Stimulated activated naive CD8-positive, alpha-beta T cell treated with anti-CD3 and anti-CD28 coated beads, Interleukin-15, Interleukin-2, amounts not matched to agents 100 ng/mL and 50 ng/mL, for 24 hours (primary cell): ENCODE measurements around the gene IGFN1.

Experiments
- H3K27ac Mint-ChIP-seq: one replicate; pipeline ENCODE4 v1.8.0; 2021; ENCODE audit warnings: mild to moderate bottlenecking, mixed read lengths
- H3K27me3 Mint-ChIP-seq: one replicate; pipeline ENCODE4 v1.8.0; 2021; ENCODE audit warnings: mixed read lengths
- H3K36me3 Mint-ChIP-seq: one replicate; pipeline ENCODE4 v1.8.0; 2021; ENCODE audit warnings: low read depth, mixed read lengths
- H3K4me1 Mint-ChIP-seq: one replicate; pipeline ENCODE4 v1.8.0; 2021; ENCODE audit warnings: low read depth, mixed read lengths
- H3K4me3 Mint-ChIP-seq: one replicate; pipeline ENCODE4 v1.8.0; 2021; ENCODE audit warnings: mild to moderate bottlenecking, mixed read lengths
- H3K9me3 Mint-ChIP-seq: one replicate; pipeline ENCODE4 v1.8.0; 2021; ENCODE audit warnings: mixed read lengths

The IGFN1 gene

DNA sequence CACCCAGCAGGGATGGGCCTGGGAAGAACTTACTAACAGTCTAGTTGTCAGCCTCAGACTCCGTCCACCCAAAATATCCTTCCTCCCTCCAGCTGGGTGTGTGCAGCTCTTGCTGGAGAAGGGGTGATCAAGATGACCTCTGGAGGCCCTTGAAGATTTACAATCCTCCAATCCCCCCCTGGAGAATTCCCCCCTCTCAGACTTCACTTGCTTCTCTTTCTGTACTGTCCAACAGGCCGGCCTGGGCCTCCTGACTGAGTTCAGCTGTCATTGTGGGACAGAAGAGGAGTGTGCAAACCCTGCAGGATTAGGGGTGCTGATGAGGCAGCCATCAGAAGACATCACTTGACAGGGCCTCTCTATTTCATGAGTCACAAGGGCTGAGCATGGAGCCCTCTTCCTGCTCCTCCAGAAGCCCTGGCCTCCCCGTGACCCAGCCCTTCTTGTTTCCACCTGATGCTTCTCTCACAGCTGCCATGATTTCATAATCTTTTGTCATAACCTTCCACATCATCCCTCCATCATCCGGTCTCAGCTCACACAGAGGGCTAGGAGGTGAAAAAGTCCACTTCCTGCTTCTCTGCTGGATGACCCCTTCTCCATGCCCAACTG, 17.5 kb upstream of the IGFN1 start:
- peaks cover 12% of the 10 kb centered on the region for H3K27me3 Mint-ChIP-seq
- H3K36me3 Mint-ChIP-seq, result no peaks in the 10 kb centered on the region
- H3K4me3 Mint-ChIP-seq, result no peak overlapping the region
- peaks cover 17% of the 10 kb centered on the region for H3K4me1 Mint-ChIP-seq
- H3K27ac Mint-ChIP-seq, result no peak overlapping the region
- H3K9me3 Mint-ChIP-seq, result no peaks in the 10 kb centered on the region

DNA sequence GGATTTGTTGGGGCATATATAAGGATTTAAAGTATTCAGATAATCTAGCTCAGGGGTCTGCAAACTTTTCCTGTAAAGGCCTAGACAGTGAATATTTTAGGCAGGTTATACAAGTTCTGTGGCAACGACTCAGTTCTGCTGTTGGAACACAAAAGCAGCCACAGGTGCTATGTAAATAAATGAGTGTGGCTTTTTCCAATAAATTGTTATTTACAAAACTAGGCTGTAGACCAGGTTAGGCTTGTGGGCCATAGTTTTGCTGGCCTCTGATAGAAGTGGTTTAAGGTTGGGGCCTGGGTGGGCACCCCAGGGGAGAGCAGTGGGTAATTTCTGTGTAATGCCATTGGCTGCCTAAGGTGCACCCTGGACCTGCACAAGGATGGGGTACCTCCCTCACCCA, 16.9 kb upstream of the IGFN1 start:
- H3K27ac Mint-ChIP-seq, result no peak overlapping the region
- H3K27me3 Mint-ChIP-seq, result peaks cover 13% of the 10 kb centered on the region
- peaks cover 17% of the 10 kb centered on the region for H3K4me1 Mint-ChIP-seq
- H3K9me3 Mint-ChIP-seq, result no peaks in the 10 kb centered on the region
- no peaks in the 10 kb centered on the region for H3K36me3 Mint-ChIP-seq
- no peak overlapping the region for H3K4me3 Mint-ChIP-seq

- peaks cover 10% of the 10 kb centered on the region for H3K4me1 Mint-ChIP-seq
- peaks cover 33% of the 10 kb centered on the region for H3K27me3 Mint-ChIP-seq
- H3K27ac Mint-ChIP-seq, result no peak overlapping the region
- no peaks in the 10 kb centered on the region for H3K36me3 Mint-ChIP-seq
- H3K4me3 Mint-ChIP-seq, result no peak overlapping the region
- H3K9me3 Mint-ChIP-seq, result peaks cover 7% of the 10 kb centered on the region
Measured at GRCh38 chr1:201175820-201176500, 14.7 kb upstream of the IGFN1 start.

DNA sequence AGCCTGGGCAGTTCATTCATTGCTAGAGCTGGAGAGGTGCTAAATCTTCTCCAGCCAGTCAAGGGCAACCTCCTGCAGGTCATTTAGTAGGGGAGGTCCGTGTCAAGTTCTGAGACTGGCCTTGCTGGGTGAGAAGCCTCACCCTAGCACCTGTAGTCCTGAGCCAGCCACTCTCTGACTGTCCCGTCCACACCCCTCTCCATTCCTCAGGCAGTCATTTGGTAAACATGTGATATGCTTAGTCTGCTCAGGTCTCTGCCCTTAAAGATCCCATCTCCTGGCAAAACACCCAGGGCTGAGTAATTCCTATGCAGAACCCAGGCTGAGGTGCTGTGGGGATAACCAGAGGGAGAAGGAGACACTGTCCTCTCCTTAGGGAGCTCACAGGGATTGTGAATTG, 13.7 kb upstream of the IGFN1 start:
- Mint-ChIP-seq H3K36me3 (no peaks in the 10 kb centered on the region), H3K9me3 (peaks cover 7% of the 10 kb centered on the region), H3K27ac (no peak overlapping the region), H3K4me3 (no peak overlapping the region), H3K4me1 (peaks cover 2% of the 10 kb centered on the region), H3K27me3 (peaks cover 34% of the 10 kb centered on the region)

- Mint-ChIP-seq H3K27ac (no peak overlapping the region), H3K9me3 (peaks cover 7% of the 10 kb centered on the region), H3K4me3 (no peak overlapping the region), H3K36me3 (no peaks in the 10 kb centered on the region), H3K4me1 (no peaks in the 10 kb centered on the region), H3K27me3 (peaks cover 38% of the 10 kb centered on the region)
Measured at GRCh38 chr1:201178718-201179117, 11.9 kb upstream of the IGFN1 start.

DNA sequence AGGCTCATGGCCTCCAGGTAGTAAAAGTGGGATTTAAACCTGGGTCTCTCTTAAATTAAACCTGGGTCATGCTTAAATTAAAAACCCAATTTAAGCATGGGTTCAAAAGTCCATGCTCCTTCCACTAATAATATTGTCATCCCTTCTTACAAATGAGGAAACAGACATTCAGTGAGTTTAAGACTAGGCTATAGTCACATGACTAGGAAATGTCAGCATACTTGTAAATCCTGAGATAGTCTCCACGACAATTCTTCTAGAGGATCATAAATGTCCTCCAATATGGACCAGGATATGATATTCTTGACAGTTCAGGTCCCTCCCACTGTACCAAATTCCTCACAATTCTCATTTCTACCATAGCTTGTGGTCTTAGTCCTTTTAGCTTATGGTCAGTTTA, 10.5 kb upstream of the IGFN1 start:
- peaks cover 7% of the 10 kb centered on the region for H3K9me3 Mint-ChIP-seq
- H3K27ac Mint-ChIP-seq, result no peak overlapping the region
- H3K36me3 Mint-ChIP-seq, result no peaks in the 10 kb centered on the region
- H3K27me3 Mint-ChIP-seq, result peaks cover 46% of the 10 kb centered on the region
- no peak overlapping the region for H3K4me3 Mint-ChIP-seq
- H3K4me1 Mint-ChIP-seq, result no peaks in the 10 kb centered on the region

DNA sequence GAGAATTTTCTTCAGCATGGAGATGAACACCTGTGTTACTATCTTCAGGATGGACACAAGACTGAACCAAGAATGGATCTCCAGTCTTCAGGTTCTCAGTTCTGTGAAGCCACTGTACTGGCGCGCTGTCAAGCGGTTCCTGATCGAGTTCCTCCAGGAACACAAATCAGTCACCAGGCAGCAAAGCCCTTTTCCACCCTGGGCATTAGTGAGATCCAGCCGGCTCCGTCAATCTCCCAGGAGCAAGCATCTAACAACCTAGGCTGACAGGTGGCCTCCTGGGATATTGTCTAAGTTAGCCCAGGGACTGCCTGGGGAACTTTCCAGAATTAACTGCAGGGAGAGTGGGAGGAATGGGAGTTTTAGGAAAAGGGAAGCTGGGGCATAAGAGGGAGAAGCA, 9.7 kb upstream of the IGFN1 start:
- Mint-ChIP-seq H3K27me3 (peaks cover 46% of the 10 kb centered on the region), H3K36me3 (no peaks in the 10 kb centered on the region), H3K4me1 (no peaks in the 10 kb centered on the region), H3K9me3 (peaks cover 7% of the 10 kb centered on the region), H3K4me3 (no peak overlapping the region), H3K27ac (no peak overlapping the region)

DNA sequence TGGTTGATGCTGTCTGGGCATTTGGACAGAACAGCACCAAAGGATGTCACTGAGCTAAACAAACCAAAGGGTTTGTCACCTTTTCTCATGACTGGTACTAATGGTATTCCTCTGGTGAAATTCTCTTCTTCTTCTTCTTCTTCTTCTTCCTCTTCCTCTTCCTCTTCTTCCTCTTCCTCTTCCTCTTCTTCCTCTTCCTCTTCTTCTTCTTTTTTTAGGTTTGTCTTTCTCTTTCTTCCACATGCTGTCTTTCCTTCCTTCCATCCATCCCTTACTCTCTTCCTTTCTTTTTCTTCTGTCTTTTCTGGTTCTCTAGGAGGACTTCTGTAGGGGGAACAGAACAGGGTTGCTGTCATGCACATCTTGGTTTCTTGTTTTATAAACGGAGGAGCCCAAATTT, 9.3 kb upstream of the IGFN1 start:
- no peaks in the 10 kb centered on the region for H3K36me3 Mint-ChIP-seq
- H3K4me1 Mint-ChIP-seq, result no peaks in the 10 kb centered on the region
- no peak overlapping the region for H3K4me3 Mint-ChIP-seq
- peaks cover 46% of the 10 kb centered on the region for H3K27me3 Mint-ChIP-seq
- H3K27ac Mint-ChIP-seq, result no peak overlapping the region
- peaks cover 7% of the 10 kb centered on the region for H3K9me3 Mint-ChIP-seq

- Mint-ChIP-seq H3K4me1 (no peaks in the 10 kb centered on the region), H3K9me3 (peaks cover 7% of the 10 kb centered on the region), H3K4me3 (no peak overlapping the region), H3K36me3 (no peaks in the 10 kb centered on the region), H3K27ac (no peak overlapping the region), H3K27me3 (peaks cover 46% of the 10 kb centered on the region)
Measured at GRCh38 chr1:201181726-201182125, 8.9 kb upstream of the IGFN1 start.

DNA sequence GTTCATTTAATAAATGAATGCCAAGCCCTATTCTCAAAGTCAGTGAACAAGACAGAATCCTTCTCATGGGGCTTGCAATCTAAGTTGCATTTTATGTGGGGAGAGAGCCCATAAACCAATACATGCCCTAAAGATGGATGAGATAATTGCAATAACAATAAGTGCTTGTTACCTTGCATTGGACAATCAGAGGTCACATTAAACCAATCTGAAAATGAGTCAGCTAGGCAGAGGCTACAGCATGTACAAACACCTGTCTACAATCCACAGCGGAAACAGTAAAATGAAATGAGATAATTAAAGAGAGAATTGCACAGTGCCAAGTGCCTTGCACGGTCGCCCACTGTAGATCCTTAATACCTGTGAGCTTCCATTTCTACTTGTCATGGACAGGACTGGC, 7.4 kb upstream of the IGFN1 start:
- no peak overlapping the region for H3K4me3 Mint-ChIP-seq
- no peaks in the 10 kb centered on the region for H3K4me1 Mint-ChIP-seq
- no peak overlapping the region for H3K27ac Mint-ChIP-seq
- peaks cover 42% of the 10 kb centered on the region for H3K27me3 Mint-ChIP-seq
- peaks cover 7% of the 10 kb centered on the region for H3K9me3 Mint-ChIP-seq
- no peaks in the 10 kb centered on the region for H3K36me3 Mint-ChIP-seq

DNA sequence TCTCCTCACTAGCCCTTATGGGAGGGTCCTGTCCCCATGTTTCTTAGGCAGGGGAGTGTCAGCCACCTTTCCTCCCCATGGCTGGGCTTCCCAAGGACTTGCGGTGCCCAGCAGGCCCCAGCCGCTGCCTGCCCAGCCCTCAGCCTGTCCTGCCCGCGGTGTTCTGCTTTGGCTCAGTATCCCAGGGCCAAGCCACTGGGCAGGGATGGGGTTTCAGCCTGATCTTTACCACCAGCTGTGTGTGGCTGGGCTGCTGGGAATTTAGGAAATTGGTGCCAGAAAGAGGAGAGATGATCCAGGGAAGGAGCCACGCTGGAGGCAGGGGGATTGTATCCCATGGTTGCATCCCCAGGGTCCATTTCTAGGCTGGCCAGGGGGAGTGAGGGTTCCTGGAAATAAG, 6.9 kb upstream of the IGFN1 start:
- Mint-ChIP-seq H3K27ac (no peak overlapping the region), H3K36me3 (no peaks in the 10 kb centered on the region), H3K9me3 (peaks cover 7% of the 10 kb centered on the region), H3K27me3 (peaks cover 41% of the 10 kb centered on the region), H3K4me3 (no peak overlapping the region), H3K4me1 (no peaks in the 10 kb centered on the region)

- no peaks in the 10 kb centered on the region for H3K9me3 Mint-ChIP-seq
- no peaks in the 10 kb centered on the region for H3K36me3 Mint-ChIP-seq
- no peak overlapping the region for H3K27ac Mint-ChIP-seq
- no peak overlapping the region for H3K4me3 Mint-ChIP-seq
- no peaks in the 10 kb centered on the region for H3K4me1 Mint-ChIP-seq
- peaks cover 37% of the 10 kb centered on the region for H3K27me3 Mint-ChIP-seq
Measured at GRCh38 chr1:201184307-201185122, 6.1 kb upstream of the IGFN1 start.

DNA sequence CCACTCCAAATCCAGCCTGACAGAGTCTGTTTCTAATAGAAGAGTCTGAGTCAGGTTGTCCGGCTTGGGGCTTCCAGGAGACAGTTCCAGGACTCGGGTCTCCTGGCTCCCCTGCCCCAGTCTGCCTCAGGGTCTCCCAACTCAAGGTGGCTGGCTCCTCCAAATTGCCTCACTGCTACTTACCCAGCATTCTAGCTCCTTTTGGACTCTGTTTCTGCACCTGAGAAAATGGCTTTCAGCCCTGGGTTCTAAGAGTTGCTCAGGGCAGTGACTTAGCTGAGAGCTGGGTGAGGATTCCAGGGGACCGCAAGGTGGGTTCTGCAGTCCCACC, 5.5 kb upstream of the IGFN1 start:
- peaks cover 34% of the 10 kb centered on the region for H3K27me3 Mint-ChIP-seq
- H3K9me3 Mint-ChIP-seq, result no peaks in the 10 kb centered on the region
- no peaks in the 10 kb centered on the region for H3K4me1 Mint-ChIP-seq
- no peaks in the 10 kb centered on the region for H3K36me3 Mint-ChIP-seq
- no peak overlapping the region for H3K4me3 Mint-ChIP-seq
- no peak overlapping the region for H3K27ac Mint-ChIP-seq

DNA sequence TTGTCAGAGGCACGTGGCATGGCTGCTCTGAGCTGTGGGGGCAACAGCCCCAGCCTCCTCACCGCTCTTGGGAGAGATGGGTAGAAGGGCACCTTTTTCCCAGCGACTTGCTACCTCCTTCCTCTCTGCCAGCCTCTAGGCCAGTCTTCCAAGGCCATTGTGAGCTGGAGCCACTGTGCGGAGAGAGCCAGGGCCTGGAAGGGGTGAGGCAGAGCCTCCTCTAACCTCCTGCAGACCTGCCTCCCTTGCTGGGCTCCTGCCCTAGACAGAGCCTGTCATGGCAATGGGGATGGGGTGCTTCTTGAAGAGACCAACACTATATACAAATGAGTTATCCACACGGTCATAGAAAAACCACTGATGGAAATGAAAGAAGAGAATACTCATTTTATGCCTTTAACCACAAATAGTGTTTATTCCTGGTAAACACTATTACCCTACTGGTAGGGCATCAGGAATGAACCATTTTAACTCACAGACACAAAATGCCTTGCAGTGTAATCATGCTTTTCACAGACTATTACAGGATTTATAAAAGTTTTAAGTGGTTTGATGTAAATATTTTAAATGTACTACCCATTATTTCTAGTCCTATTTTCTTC, 5.0 kb upstream of the IGFN1 start:
- H3K36me3 Mint-ChIP-seq, result no peaks in the 10 kb centered on the region
- H3K4me3 Mint-ChIP-seq, result no peak overlapping the region
- no peaks in the 10 kb centered on the region for H3K4me1 Mint-ChIP-seq
- H3K27ac Mint-ChIP-seq, result no peak overlapping the region
- H3K27me3 Mint-ChIP-seq, result peaks cover 32% of the 10 kb centered on the region
- H3K9me3 Mint-ChIP-seq, result no peaks in the 10 kb centered on the region

- H3K4me3 Mint-ChIP-seq, result no peak overlapping the region
- H3K4me1 Mint-ChIP-seq, result peaks cover 2% of the 10 kb centered on the region
- H3K9me3 Mint-ChIP-seq, result no peaks in the 10 kb centered on the region
- H3K27ac Mint-ChIP-seq, result no peak overlapping the region
- peaks cover 31% of the 10 kb centered on the region for H3K27me3 Mint-ChIP-seq
- no peaks in the 10 kb centered on the region for H3K36me3 Mint-ChIP-seq
Measured at GRCh38 chr1:201186192-201186591, 4.4 kb upstream of the IGFN1 start.
